OCI-LY1 (cell line): Measurements from ENCODE around the gene EIF2A.

Experiments
- H2AFZ ChIP-seq: fragments of 200-600 bp; sonication (generic), shearing (Covaris generic); 2 replicates; pipeline ENCODE4 v1.6.0; 2014; ENCODE audit warnings: antibody characterized with exemption, mild to moderate bottlenecking, low read length
- H3F3A ChIP-seq: fragments of 200-600 bp; sonication (generic), shearing (Covaris generic); 2 replicates; pipeline ENCODE4 v1.6.0; 2014; ENCODE audit warnings: mild to moderate bottlenecking, antibody characterized with exemption, low read length, moderate library complexity; ENCODE audit not compliant: insufficient read depth
- H3K27ac ChIP-seq: fragments of 200-600 bp; sonication (generic); 2 replicates; pipeline ENCODE4 v1.5.1; 2014; ENCODE audit warnings: low read length, mixed run types, mild to moderate bottlenecking, low read depth; ENCODE audit not compliant: poor library complexity, severe bottlenecking
- H3K27me3 ChIP-seq: fragments of 200-600 bp; sonication (generic); 2 replicates; pipeline ENCODE4 v1.6.0; 2014; ENCODE audit warnings: antibody characterized with exemption, mild to moderate bottlenecking, low read length, moderate library complexity; ENCODE audit not compliant: insufficient read depth
- H3K36me3 ChIP-seq: fragments of 200-600 bp; sonication (generic); 2 replicates; pipeline ENCODE4 v1.6.1; 2014; ENCODE audit warnings: mild to moderate bottlenecking, antibody characterized with exemption, low read length, moderate library complexity, mixed read lengths; ENCODE audit not compliant: insufficient read depth
- H3K4me1 ChIP-seq: fragments of 200-600 bp; sonication (generic); 2 replicates; pipeline ENCODE4 v1.5.1; 2014; ENCODE audit warnings: mild to moderate bottlenecking, low read length, moderate library complexity; ENCODE audit not compliant: insufficient read depth, severe bottlenecking
- H3K4me2 ChIP-seq: fragments of 200-600 bp; sonication (generic), shearing (Covaris generic); 2 replicates; pipeline ENCODE4 v1.6.1; 2014; ENCODE audit warnings: low read length
- H3K4me3 ChIP-seq: fragments of 200-600 bp; sonication (generic); 2 replicates; pipeline ENCODE4 v1.5.1; 2014; ENCODE audit warnings: low read length, low read depth, mild to moderate bottlenecking, mixed read lengths; ENCODE audit not compliant: poor library complexity, severe bottlenecking
- H3K79me2 ChIP-seq: fragments of 200-600 bp; shearing (Covaris generic); 2 replicates; pipeline ENCODE4 v1.6.1; 2016; ENCODE audit warnings: mixed run types, low read length, mixed read lengths; ENCODE audit not compliant: insufficient read depth
- H3K9ac ChIP-seq: fragments of 200-600 bp; sonication (generic), shearing (Covaris generic); 2 replicates; pipeline ENCODE4 v1.6.1; 2014; ENCODE audit warnings: mild to moderate bottlenecking, low read length, mixed read lengths
- H3K9me2 ChIP-seq: fragments of 200-600 bp; sonication (generic), shearing (Covaris generic); 2 replicates; pipeline ENCODE4 v1.6.1; 2014; ENCODE audit warnings: low read depth, mild to moderate bottlenecking, low read length, mixed read lengths
- H3K9me3 ChIP-seq: fragments of 200-600 bp; shearing (Covaris generic); 2 replicates; pipeline ENCODE4 v1.6.1; 2014; ENCODE audit warnings: low read length, mixed read lengths
- H4K20me1 ChIP-seq: fragments of 200-600 bp; sonication (generic), shearing (Covaris generic); 2 replicates; pipeline ENCODE4 v1.6.0; 2016; ENCODE audit warnings: mild to moderate bottlenecking, low read length; ENCODE audit not compliant: insufficient read depth
- EZH2 ChIP-seq: fragments of 200-600 bp; sonication (generic), shearing (Covaris generic); IDR thresholded peaks from 2 replicates; pipeline ENCODE4 v1.8.0; 2017; ENCODE audit warnings: borderline replicate concordance, mixed run types, mild to moderate bottlenecking, antibody characterized with exemption, low read length, moderate library complexity, mixed read lengths
- TF ChIP-seq, protein P1 (sequence below): fragments of 200-600 bp; sonication (generic), shearing (Covaris generic); IDR thresholded peaks from 2 replicates; pipeline ENCODE4 v1.5.1; 2017; ENCODE audit warnings: mild to moderate bottlenecking, antibody characterized with exemption, low read length, moderate library complexity, mixed read lengths

Gene EIF2A

DNA sequence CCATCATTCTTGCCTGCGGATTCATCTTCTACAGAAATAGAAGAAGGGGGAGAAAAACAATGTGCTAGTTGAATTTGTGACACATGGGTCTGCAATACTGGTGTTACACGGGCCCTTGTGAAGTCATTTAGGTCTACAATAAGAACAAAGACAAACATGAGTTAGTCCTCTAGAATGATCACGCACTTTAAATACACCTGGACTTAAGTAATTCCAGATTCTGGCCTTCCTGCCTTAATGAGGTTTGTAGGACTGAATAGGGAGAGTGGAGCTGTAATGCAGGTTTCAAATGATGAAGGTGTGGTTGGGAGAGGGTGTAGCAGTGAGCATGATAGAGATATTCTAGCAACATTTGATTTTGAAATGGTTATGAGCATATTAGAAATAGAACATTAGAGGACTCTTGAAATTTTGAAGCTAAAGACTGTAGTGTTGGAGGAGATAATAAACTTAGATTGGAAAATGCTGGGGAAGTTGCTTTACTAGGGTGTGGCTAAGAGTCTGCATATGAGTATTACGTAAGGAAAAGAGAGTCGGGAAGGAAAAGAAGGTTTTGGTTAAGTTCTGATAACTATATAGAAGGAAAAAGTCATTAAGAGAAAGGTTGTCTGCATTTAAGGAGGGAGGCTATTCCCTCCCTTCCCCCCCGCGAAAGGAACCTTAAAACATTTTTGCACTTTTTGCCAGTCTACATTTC, 606 bp downstream of the EIF2A start:
- H3K9ac ChIP-seq: peak overlapping the region; percentile 90
- H3F3A ChIP-seq: no peaks in the 10 kb centered on the region; the same call in 1 of the 2 replicates
- TF ChIP-seq EZH2: no peak
- TF ChIP-seq, protein P1, sequence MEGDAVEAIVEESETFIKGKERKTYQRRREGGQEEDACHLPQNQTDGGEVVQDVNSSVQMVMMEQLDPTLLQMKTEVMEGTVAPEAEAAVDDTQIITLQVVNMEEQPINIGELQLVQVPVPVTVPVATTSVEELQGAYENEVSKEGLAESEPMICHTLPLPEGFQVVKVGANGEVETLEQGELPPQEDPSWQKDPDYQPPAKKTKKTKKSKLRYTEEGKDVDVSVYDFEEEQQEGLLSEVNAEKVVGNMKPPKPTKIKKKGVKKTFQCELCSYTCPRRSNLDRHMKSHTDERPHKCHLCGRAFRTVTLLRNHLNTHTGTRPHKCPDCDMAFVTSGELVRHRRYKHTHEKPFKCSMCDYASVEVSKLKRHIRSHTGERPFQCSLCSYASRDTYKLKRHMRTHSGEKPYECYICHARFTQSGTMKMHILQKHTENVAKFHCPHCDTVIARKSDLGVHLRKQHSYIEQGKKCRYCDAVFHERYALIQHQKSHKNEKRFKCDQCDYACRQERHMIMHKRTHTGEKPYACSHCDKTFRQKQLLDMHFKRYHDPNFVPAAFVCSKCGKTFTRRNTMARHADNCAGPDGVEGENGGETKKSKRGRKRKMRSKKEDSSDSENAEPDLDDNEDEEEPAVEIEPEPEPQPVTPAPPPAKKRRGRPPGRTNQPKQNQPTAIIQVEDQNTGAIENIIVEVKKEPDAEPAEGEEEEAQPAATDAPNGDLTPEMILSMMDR: no peak
- H3K9me3 ChIP-seq: no peaks in the 10 kb centered on the region
- peaks cover 56% of the 10 kb centered on the region for H3K36me3 ChIP-seq
- peaks cover 80% of the 10 kb centered on the region for H3K79me2 ChIP-seq
- peak overlapping the region; percentile 3; the same call in 1 of the 2 replicates for H2AFZ ChIP-seq
- peak overlapping the region; percentile 89 for H3K4me3 ChIP-seq
- peaks cover 42% of the 10 kb centered on the region for H3K4me1 ChIP-seq
- no peaks in the 10 kb centered on the region for H4K20me1 ChIP-seq
- H3K9me2 ChIP-seq: no peaks in the 10 kb centered on the region
- peak overlapping the region; percentile 97 for H3K4me2 ChIP-seq
- H3K27ac ChIP-seq: peak overlapping the region; percentile 75
- no peaks in the 10 kb centered on the region for H3K27me3 ChIP-seq

DNA sequence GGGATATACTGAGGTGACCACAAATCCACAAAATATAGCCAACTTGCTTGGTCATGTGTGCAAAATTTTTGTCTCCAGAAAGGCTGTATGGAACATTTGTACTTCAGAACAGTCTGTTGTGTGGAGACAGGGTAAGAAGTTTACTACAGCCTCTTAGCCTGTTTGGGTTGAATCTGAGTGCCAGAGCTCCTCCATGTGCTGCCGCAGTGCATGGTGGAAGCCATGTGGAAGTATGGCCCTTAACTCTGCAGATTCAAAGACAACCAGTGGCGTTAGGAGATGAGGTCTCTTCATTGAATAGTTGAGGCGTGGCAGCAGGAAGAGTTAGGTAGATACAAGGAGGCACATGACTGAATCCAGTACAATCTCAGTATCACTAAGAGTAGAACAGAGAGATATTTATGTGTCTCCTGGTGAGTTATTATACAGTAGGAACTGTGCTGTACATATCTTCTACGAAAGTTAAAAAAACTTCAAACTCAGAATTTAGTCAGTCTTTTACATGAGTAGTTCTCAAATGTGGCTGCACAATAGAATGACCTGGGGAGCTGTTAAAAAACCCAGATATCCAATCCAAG, 9.4 kb downstream of the EIF2A start:
- Histone ChIP-seq H2AFZ (no peak overlapping the region), H3K4me2 (no peak overlapping the region), H3K9ac (no peak overlapping the region), H4K20me1 (no peaks in the 10 kb centered on the region), H3K4me3 (no peak overlapping the region), H3K9me2 (no peaks in the 10 kb centered on the region), H3F3A (no peaks in the 10 kb centered on the region), H3K36me3 (peaks cover 89% of the 10 kb centered on the region), H3K79me2 (peaks cover 46% of the 10 kb centered on the region), H3K4me1 (no peaks in the 10 kb centered on the region), H3K9me3 (no peaks in the 10 kb centered on the region), H3K27ac (no peak overlapping the region), H3K27me3 (no peaks in the 10 kb centered on the region)
- TF ChIP-seq EZH2: no peak
- TF ChIP-seq, protein P1: no peak

DNA sequence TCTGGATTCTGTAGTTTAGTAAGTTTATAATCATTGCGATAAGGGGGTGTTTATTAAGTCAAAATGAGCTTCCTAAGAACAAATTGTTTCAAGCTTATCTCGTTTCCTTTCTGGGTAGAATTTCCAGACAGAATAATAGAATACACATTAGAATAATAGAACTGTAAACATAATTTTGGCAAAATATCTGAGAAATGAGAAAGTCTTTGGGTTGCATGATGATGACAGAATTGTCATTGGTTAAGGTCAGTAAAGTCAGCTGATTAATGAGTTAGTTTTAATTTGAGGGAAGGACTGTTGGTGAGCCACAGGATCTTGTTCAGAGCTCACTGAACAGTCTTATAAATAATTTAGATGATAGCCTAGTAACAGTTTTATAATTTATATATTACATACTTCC, 10.2 kb downstream of the EIF2A start:
- Histone ChIP-seq H3K27ac (no peak overlapping the region), H3K4me2 (no peak overlapping the region), H3K27me3 (no peaks in the 10 kb centered on the region), H4K20me1 (no peaks in the 10 kb centered on the region), H3F3A (no peaks in the 10 kb centered on the region), H3K9me3 (no peaks in the 10 kb centered on the region), H3K9ac (no peak overlapping the region), H3K4me1 (no peaks in the 10 kb centered on the region), H3K79me2 (peaks cover 38% of the 10 kb centered on the region), H3K9me2 (no peaks in the 10 kb centered on the region), H3K36me3 (peaks cover 90% of the 10 kb centered on the region), H2AFZ (no peak overlapping the region), H3K4me3 (no peak overlapping the region)
- TF ChIP-seq, protein P1: no peak
- TF ChIP-seq EZH2: no peak
